NCI-H82 treated with DMSO at 0.1 percent for 48 hours (cell line): ENCODE measurements around the gene FADS1.

ENCODE experiments used
- DNase-seq: peaks from one replicate; lab custom pipeline; 2025; ENCODE audit not compliant: unreplicated experiment; lab: John Stamatoyannopoulos, UW

Gene FADS1

DNA sequence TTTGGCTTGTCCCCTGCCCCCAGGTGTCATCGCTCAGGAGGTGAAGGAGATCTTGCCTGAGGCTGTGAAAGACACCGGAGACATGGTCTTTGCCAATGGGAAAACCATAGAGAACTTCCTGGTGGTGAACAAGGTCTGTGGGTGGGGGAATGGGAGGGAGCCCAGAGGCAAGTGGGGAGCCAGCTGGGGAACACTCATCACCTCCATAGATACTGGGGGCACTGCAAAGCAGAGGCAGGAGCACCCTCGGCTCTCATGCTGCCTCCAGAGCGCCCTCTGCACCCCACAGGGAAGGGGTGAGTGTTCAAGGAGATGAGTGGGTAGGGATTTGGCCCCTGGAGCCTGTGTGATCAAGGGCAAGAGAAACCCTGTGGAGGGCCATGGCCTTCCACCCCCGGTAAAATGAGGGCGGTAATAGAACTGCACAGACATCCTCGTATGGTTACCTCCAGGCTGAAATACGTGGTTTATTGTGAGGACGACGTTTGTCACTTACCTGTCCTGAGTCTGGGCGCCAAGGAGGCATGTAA lies 38.4 kb downstream of the FADS1 start:
- DNase-seq: no peak

DNA sequence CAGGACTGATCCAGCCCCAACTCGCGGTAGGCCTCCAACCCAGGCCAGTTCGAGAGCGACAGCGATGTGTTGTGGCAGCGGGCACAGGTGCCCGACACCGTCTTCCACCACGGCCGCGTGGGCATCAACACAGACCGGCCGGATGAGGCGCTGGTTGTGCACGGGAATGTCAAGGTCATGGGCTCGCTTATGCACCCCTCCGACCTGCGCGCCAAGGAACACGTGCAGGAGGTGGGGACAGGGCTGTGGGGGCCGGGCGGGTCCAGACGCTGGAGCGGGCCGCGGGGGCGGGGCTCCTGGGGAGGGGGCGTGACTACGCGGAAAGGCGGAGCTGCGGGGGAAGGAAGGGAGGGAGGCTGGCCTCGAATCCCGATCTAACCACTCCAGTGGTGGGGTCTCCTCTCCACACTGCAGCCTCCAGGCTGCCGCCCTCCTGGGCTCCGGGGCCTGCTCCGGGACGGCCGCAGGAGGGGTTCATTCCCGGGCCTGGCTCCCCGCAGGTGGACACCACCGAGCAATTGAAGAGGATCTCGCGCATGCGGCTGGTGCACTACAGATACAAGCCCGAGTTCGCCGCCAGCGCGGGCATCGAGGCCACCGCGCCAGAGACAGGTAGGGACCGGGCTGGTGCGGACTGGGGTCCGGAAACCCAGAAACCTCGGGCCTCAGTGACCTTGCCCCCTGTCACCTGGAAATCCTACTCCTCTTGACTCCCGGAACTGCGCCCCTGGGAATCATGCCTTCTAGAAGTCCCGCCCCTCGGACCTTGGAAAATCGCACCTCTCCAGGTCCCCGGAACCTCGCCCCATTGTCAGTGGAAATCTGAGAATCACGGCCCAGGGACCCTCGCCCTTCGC lies 39.3 kb downstream of the FADS1 start:
- no peak for DNase-seq

GRCh38 chr11:61776561-61777075 lies 40.2 kb downstream of the FADS1 start:
- peak; percentile 10 for DNase-seq

- no peak for DNase-seq
Measured at GRCh38 chr11:61775606-61776554, 40.9 kb downstream of the FADS1 start.

GRCh38 chr11:61775106-61775505 lies 41.7 kb downstream of the FADS1 start:
- no peak for DNase-seq

DNA sequence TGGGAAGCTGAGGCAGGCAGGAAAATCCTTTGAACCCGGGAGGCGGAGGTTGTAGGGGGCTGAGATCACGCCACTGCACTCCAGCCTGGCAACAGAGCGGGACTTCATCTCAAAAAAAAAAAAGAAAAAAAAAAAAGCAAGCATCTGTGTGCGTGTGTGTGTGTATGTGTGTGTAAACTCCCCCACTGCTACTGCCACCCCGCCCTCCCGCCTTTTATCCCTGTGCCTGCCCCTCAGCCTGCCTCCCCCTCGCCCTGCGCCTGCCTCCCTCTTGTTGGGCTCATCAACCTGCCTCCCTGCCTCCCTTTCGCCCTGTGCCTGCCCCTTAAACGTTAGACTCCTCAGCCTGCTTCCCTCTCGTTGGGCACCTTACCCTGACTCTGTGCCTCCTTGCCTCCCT lies 42.4 kb downstream of the FADS1 start:
- no peak for DNase-seq

- DNase-seq: no peak
Measured at GRCh38 chr11:61773809-61774208, 43.0 kb downstream of the FADS1 start.

DNA sequence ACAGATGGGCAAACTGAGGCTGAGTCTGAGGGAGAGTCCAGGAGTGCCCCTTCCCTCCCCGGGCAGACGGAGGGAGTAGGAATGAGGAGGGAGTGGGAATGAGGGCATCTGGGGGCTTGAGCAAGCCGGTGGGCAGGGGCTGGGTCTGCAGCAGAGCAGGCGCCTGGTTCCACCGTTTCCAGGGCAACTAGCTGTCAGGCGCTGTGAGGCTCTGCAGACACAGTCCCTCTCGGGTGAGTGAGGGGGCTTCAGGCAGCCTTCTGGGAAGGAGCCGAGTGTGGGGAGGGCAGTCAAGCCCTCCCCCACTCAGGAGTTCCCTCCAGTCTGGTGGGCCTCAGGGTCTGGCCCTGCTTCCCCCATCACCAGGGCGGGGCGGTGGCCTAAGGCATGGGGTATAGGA lies 43.4 kb downstream of the FADS1 start:
- DNase-seq: no peak

DNA sequence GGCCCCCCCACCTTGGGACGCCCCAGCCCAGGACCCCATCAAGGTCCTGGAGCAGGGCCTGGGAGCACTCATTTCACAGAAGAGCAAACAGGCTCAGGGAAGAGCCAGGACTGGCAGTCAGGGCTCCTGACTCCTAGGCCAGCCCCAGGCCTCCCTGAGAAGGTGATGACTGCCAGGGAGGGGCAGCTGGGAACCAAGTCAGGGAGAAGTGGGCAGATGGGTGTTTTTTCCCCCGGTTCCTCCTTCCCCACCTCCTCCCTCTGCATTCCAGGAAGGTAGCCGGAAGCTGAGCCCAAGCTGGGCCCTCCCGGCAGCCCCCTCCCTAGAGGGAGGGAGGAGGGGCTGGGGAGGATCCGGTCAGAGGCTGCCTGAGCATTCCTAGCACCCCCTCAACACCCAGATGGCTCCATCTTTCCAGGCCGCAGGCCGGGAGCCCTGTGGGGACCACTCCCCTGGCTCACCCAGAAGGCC lies 44.8 kb downstream of the FADS1 start:
- no peak for DNase-seq

GRCh38 chr11:61771195-61771894 lies 45.5 kb downstream of the FADS1 start:
- DNase-seq: no peak

DNA sequence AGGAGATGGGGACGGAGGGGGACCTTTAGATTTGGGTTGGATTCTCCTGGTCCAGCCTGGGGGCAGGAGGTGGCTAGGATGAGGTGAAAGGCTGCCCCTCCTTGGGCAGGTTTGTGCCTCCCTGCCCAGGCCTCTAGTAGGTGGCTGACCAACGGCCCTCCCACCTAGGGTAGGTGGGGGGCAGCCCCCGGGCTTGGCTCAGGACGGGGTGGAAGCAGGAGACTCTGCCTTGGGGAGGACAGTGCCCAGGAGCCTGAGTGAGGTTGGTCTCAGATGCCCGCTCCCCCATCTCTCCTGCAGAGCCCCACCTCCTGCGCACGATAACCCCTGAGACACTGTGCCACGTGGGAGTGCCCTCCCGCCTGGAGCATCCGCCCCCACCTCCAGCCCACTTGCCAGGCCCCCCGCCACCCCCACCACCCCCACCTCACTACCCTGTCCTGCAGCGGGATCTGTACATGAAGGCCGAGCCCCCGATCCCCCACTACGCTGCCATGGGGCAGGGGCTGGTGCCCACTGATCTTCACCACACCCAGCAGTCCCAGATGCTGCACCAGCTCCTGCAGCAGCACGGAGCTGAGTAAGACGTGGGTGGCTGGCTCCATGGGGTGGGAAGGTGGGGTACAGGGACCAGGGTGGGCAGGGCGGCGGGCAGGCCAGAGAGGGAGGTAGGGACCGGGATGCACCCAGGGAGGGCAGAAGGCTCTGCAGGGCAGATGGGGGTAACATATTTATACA lies 46.7 kb downstream of the FADS1 start:
- DNase-seq: no peak

DNA sequence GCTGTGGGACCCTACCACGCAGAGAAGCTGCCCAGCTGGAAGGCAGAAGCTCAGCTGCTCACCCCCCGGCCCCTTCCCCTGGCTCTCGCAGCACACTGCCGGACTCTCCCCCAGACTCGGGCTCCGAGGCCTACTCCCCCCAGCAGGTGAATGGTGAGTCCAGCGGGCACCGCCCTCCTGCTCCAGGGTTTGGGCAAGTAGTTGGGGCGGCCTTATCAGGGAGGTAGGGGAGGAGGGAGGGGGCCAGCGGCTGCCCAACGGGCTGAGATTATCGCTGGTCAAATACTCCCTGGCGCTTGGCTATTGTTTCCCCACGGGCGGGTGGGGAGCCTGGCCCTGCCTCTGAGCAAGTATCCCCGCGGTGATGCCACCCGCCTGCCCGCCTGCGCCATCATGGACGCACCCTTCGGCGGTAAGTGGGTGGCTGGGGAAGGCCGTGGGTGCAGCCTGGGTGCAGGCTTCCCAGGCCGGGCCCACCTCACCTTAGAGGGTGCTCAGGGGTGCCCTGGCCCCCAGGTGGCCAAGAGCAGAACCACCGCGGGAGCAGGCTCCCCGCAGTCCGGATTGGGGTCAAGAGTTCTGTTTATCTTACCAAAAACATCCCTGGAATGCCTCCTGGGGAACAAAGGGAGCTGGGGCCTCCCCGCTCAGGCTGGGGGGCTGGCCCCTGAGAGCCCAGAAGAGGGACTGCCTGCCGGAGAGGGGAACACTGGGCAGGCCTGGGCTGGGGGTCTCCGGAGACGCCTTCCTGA lies 47.5 kb downstream of the FADS1 start:
- no peak for DNase-seq

GRCh38 chr11:61768376-61769076 lies 48.3 kb downstream of the FADS1 start:
- DNase-seq: no peak

DNA sequence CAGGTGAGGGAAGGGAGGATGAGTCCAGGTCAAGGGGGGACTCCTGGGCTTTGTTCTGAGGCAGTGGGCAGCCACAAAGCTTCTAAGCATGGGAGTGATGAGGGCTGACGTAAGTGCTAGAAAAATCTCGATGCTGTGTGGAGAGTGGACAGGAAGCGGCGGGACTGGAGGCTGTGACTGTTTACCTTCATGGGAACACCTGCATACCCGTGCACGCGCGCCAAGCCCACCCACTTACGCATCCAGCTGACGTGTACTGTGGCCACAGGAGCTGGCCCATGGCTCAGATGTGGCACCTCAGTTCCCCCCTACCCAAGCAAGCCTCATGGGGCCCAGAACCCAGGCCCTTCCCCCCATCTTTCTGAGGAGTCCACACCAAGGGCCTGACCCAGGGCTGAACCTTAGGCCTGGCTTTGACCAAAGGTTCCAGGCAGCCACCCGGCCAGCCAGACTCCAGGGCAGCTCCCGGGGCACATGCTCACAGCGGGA lies 50.4 kb downstream of the FADS1 start:
- no peak for DNase-seq

DNA sequence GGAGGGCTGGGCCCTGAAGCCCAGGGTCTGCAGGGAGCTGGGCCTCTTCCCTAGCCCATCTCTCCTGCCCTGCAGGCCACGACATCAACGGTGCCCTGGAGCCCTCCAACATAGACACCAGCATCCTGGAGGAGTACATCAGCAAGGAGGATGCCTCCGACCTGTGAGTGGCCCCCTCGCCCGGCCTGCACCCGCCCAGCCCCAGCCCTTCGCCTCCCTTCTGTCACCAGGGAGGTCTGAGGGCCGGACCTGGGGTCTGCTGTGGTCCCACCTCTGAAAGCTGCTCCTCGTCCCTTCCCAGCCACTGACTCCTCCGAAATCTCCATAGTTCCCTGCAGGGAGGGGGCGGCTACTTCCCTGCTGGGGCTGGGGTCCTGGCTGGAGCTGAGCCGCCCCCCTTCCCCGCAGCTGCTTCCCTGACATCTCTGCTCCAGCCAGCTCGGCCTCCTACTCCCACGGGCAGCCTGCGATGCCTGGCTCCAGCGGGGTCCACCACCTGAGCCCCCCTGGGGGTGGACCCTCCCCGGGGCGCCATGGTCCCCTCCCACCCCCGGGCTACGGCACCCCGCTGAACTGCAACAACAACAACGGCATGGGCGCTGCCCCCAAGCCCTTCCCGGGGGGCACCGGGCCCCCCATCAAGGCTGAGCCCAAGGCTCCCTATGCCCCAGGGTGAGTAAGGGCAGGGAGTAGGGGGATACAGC lies 51.1 kb downstream of the FADS1 start:
- DNase-seq: no peak

GRCh38 chr11:61764606-61765260 lies 52.1 kb downstream of the FADS1 start:
- DNase-seq: no peak

DNA sequence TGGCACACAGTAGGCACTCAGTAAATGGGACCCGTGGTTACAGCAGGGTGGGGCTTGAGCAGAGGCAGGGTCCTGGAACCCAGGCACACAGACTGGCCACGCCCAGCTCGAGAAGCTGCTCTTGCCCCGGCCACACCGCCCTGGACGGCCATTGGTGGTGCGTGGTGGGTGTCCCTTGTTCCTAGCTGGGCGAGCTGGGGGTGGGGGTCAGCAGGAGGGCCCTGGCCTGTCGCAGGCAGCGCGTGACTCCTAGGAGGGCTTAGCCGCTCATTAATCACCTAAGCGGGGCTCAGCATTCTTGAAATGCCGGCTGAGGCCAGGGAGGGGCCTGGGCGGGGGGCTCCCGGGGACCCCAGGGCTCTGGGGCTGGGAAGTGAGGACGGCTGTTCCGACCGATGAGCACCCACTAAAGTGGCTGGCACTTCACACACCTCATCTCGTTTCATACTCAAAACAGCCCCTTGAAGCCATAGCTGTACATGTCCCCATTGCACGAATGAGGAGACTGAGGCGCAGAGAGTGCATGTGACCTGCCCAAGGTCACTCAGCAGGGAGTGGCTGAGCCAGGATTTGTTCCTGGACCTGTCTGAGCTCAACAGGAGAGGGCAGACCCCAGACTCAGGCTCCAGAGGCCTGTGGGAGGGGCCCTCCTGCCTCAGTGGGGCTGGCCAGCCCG lies 52.7 kb downstream of the FADS1 start:
- DNase-seq: no peak
